Esophagus muscularis mucosa (tissue), 4 donors: ENCODE measurements around the gene SERHL2. TPM values are rescaled to one million over a fixed set of nuclear protein-coding genes. Genes with fewer than 3 reads are reported as not detected.
"Not testable (repeated sequence)": the region's sequence is repeated elsewhere in the genome, so short reads cannot be mapped to it uniquely, and the experiment has no call there.

ENCODE experiments used
- DNase-seq: peaks from one replicate; pipeline ENCODE4 v3.0.0-alpha.2; 2017; ENCODE audit errors: extremely low spot score
- H3K27ac ChIP-seq, 4 donors: fragments of 200-600 bp; sonication (generic); replicated peaks in 1 of 4; 1 replicate in 3 of 4; 2 replicates in 1 of 4; pipeline ENCODE4 v1.5.1; 2016 to 2019; ENCODE audit warnings: mild to moderate bottlenecking in 1 of 4
- H3K27me3 ChIP-seq, 4 donors: fragments of 200-600 bp; sonication (generic); one replicate each; pipeline versions ENCODE4 v1.5.1 to v1.6.0; 2016 to 2019
- H3K36me3 ChIP-seq, 4 donors: fragments of 200-600 bp; sonication (generic); one replicate each; pipeline ENCODE4 v1.5.1; 2016 to 2019
- H3K4me1 ChIP-seq, 4 donors: fragments of 200-600 bp; sonication (generic); one replicate each; pipeline ENCODE4 v1.5.1; 2016 to 2019
- H3K4me3 ChIP-seq, 4 donors: fragments of 200-600 bp; sonication (generic); 1 replicate in 2 of 4; 2 replicates in 2 of 4; pipeline ENCODE4 v1.5.1; 2016 to 2019; ENCODE audit warnings: mild to moderate bottlenecking in 4 of 4, moderate library complexity in 1 of 4
- H3K9me3 ChIP-seq, 4 donors: fragments of 200-600 bp; sonication (generic); 1 replicate in 3 of 4; 2 replicates in 1 of 4; pipeline ENCODE4 v1.5.1; 2016 to 2019
- CTCF ChIP-seq, 3 experiments: fragments of 200-600 bp in 2 of 3; fragments of 450-650 bp in 1 of 3; sonication (generic) in 2 of 3; IDR thresholded peaks; one replicate each; pipeline ENCODE4 v1.5.1; 2017 to 2019; ENCODE audit warnings: antibody characterized with exemption in 3 of 3, mild to moderate bottlenecking in 2 of 3, moderate library complexity in 1 of 3
- EP300 ChIP-seq: sonication (generic); formaldehyde crosslinking; IDR thresholded peaks from one replicate; pipeline ENCODE4 v1.6.1; 2017; ENCODE audit warnings: antibody characterized with exemption
- POLR2A ChIP-seq: fragments of 450-650 bp; IDR thresholded peaks from one replicate; pipeline ENCODE4 v1.6.1; 2017; ENCODE audit warnings: antibody characterized with exemption, moderate library complexity, mild to moderate bottlenecking, low read depth
- POLR2AphosphoS5 ChIP-seq, 2 donors: sonication (generic); formaldehyde crosslinking; IDR thresholded peaks; one replicate each; pipeline ENCODE4 v1.6.1; 2017; ENCODE audit warnings: antibody characterized with exemption in 2 of 2
- WGBS: methylation state at CpG from one replicate; pipeline ENCODE4 v1.1.5; 2018; 5-methylcytosine and 5-hydroxymethylcytosine counted together
- intact Hi-C: fragments of 100-400 bp; cut with DNase I; formaldehyde crosslinking; loops from one replicate; pipeline ENCODE4 v1.15.1; 2023
- total RNA-seq, 4 donors: library from RNA; depleted of rRNA; stranded (reverse); fragments of >200 nt; gene quantifications; one replicate each; pipeline versions ENCODE4 v1.1.0 to v1.2.1, GENCODE V29; 2016

SERHL2 gene
- total RNA-seq, 4 donors from 2014 or later: 3.1 to 9.1 (median 5.0) TPM

GRCh38 chr22:42560381-42560780 is 6.6 kb downstream of the SERHL2 start:
- TF ChIP-seq CTCF (IDR thresholded peaks at IDR 0.05) (no peak), EP300 (no peak), POLR2AphosphoS5 (IDR thresholded peaks at IDR 0.05) (no peak), POLR2A (no peak)
- H3K36me3 ChIP-seq: peaks cover 0 to 21% (median 0%) of the 10 kb centered on the region in 4 donors
- 85% methylated on average over 8 of the region's 8 CpGs for WGBS
- H3K9me3 ChIP-seq: no peaks in the 10 kb centered on the region
- no peaks in the 10 kb centered on the region for H3K27me3 ChIP-seq
- no peak overlapping the region for H3K4me3 ChIP-seq
- intact Hi-C loops: no loop called here
- DNase-seq: no peak
- H3K4me1 ChIP-seq: peaks cover 0 to 14% (median 12%) of the 10 kb centered on the region in 4 donors
- no peak overlapping the region for H3K27ac ChIP-seq

- WGBS: 81% methylated on average over 7 of the region's 7 CpGs
- no peak overlapping the region for H3K27ac ChIP-seq
- peaks cover 0 to 25% (median under 1%) of the 10 kb centered on the region in 4 donors for H3K36me3 ChIP-seq
- H3K4me3 ChIP-seq: no peak overlapping the region
- H3K27me3 ChIP-seq: no peaks in the 10 kb centered on the region
- no peak for DNase-seq
- intact Hi-C loops: no loop called here
- no peak for TF ChIP-seq EP300
- peak; percentile 10 to 49 (median 13) for TF ChIP-seq CTCF (IDR thresholded peaks at IDR 0.05)
- TF ChIP-seq POLR2A: no peak
- TF ChIP-seq POLR2AphosphoS5 (IDR thresholded peaks at IDR 0.05): no peak
- H3K4me1 ChIP-seq: peaks cover 0 to 14% (median 12%) of the 10 kb centered on the region in 4 donors
- H3K9me3 ChIP-seq: no peaks in the 10 kb centered on the region
Measured at GRCh38 chr22:42560781-42561180, 7.0 kb downstream of the SERHL2 start.

GRCh38 chr22:42561856-42562255 is 8.1 kb downstream of the SERHL2 start:
- TF ChIP-seq EP300: no peak
- H3K27ac ChIP-seq: no peak overlapping the region
- peaks cover 0 to 32% (median 5%) of the 10 kb centered on the region in 4 donors for H3K36me3 ChIP-seq
- 59% methylated on average over 4 of the region's 5 CpGs for WGBS
- H3K9me3 ChIP-seq: no peaks in the 10 kb centered on the region
- H3K4me3 ChIP-seq: no peak overlapping the region
- DNase-seq: no peak
- H3K4me1 ChIP-seq: peaks cover 0 to 14% (median 12%) of the 10 kb centered on the region in 4 donors
- intact Hi-C loops: no loop called here
- H3K27me3 ChIP-seq: no peaks in the 10 kb centered on the region

GRCh38 chr22:42562279-42562678 is 8.5 kb downstream of the SERHL2 start:
- Histone ChIP-seq H3K36me3 (peaks cover 0 to 32% (median 5%) of the 10 kb centered on the region in 4 donors), H3K27me3 (no peaks in the 10 kb centered on the region), H3K9me3 (no peaks in the 10 kb centered on the region), H3K27ac (no peak overlapping the region), H3K4me3 (no peak overlapping the region), H3K4me1 (peaks cover 0 to 14% (median 12%) of the 10 kb centered on the region in 4 donors)
- intact Hi-C loops: no loop called here
- DNase-seq: no peak
- WGBS: 40% methylated on average over 8 of the region's 8 CpGs
- no peak for TF ChIP-seq POLR2A
- TF ChIP-seq EP300: no peak
- no peak for TF ChIP-seq CTCF (IDR thresholded peaks at IDR 0.05)
- no peak for TF ChIP-seq POLR2AphosphoS5 (IDR thresholded peaks at IDR 0.05)

- no peak overlapping the region for H3K27ac ChIP-seq
Measured at GRCh38 chr22:42562684-42563083, 8.9 kb downstream of the SERHL2 start.

GRCh38 chr22:42563943-42564342 is 10.2 kb downstream of the SERHL2 start:
- H3K36me3 ChIP-seq: peaks cover 0 to 32% (median 5%) of the 10 kb centered on the region in 4 donors
- H3K4me3 ChIP-seq, H3K9me3 ChIP-seq, intact Hi-C loops, H3K27ac ChIP-seq, H3K27me3 ChIP-seq, DNase-seq: not testable (repeated sequence)
- H3K4me1 ChIP-seq: peaks cover 0 to 14% (median 12%) of the 10 kb centered on the region in 4 donors
- WGBS: 78% methylated on average over 3 of the region's 3 CpGs

More at GRCh38 chr22:42562684-42563083, 8.9 kb downstream of the SERHL2 start:
- H3K4me1 ChIP-seq: peaks cover 0 to 14% (median 12%) of the 10 kb centered on the region in 4 donors
- TF ChIP-seq POLR2AphosphoS5 (IDR thresholded peaks at IDR 0.05) (no peak), POLR2A (no peak), EP300 (no peak), CTCF (IDR thresholded peaks at IDR 0.05) (no peak)
- WGBS: 83% methylated on average over 2 of the region's 2 CpGs
- intact Hi-C loops: no loop called here
- peaks cover 0 to 32% (median 5%) of the 10 kb centered on the region in 4 donors for H3K36me3 ChIP-seq
- no peaks in the 10 kb centered on the region for H3K27me3 ChIP-seq
- DNase-seq: no peak
- no peaks in the 10 kb centered on the region for H3K9me3 ChIP-seq
- no peak overlapping the region for H3K4me3 ChIP-seq
